OCI-LY1 (cell line): Measurements from ENCODE around the gene PRR5L.

ENCODE experiments used
- H2AFZ ChIP-seq: fragments of 200-600 bp; sonication (generic), shearing (Covaris generic); 2 replicates; pipeline ENCODE4 v1.6.0; 2014; ENCODE audit warnings: antibody characterized with exemption, mild to moderate bottlenecking, low read length
- H3F3A ChIP-seq: fragments of 200-600 bp; sonication (generic), shearing (Covaris generic); 2 replicates; pipeline ENCODE4 v1.6.0; 2014; ENCODE audit warnings: mild to moderate bottlenecking, antibody characterized with exemption, low read length, moderate library complexity; ENCODE audit not compliant: insufficient read depth
- H3K27ac ChIP-seq: fragments of 200-600 bp; sonication (generic); 2 replicates; pipeline ENCODE4 v1.5.1; 2014; ENCODE audit warnings: low read length, mixed run types, mild to moderate bottlenecking, low read depth; ENCODE audit not compliant: poor library complexity, severe bottlenecking
- H3K27me3 ChIP-seq: fragments of 200-600 bp; sonication (generic); 2 replicates; pipeline ENCODE4 v1.6.0; 2014; ENCODE audit warnings: antibody characterized with exemption, mild to moderate bottlenecking, low read length, moderate library complexity; ENCODE audit not compliant: insufficient read depth
- H3K36me3 ChIP-seq: fragments of 200-600 bp; sonication (generic); 2 replicates; pipeline ENCODE4 v1.6.1; 2014; ENCODE audit warnings: mild to moderate bottlenecking, antibody characterized with exemption, low read length, moderate library complexity, mixed read lengths; ENCODE audit not compliant: insufficient read depth
- H3K4me1 ChIP-seq: fragments of 200-600 bp; sonication (generic); 2 replicates; pipeline ENCODE4 v1.5.1; 2014; ENCODE audit warnings: mild to moderate bottlenecking, low read length, moderate library complexity; ENCODE audit not compliant: insufficient read depth, severe bottlenecking
- H3K4me2 ChIP-seq: fragments of 200-600 bp; sonication (generic), shearing (Covaris generic); 2 replicates; pipeline ENCODE4 v1.6.1; 2014; ENCODE audit warnings: low read length
- H3K4me3 ChIP-seq: fragments of 200-600 bp; sonication (generic); 2 replicates; pipeline ENCODE4 v1.5.1; 2014; ENCODE audit warnings: low read length, low read depth, mild to moderate bottlenecking, mixed read lengths; ENCODE audit not compliant: poor library complexity, severe bottlenecking
- H3K79me2 ChIP-seq: fragments of 200-600 bp; shearing (Covaris generic); 2 replicates; pipeline ENCODE4 v1.6.1; 2016; ENCODE audit warnings: mixed run types, low read length, mixed read lengths; ENCODE audit not compliant: insufficient read depth
- H3K9ac ChIP-seq: fragments of 200-600 bp; sonication (generic), shearing (Covaris generic); 2 replicates; pipeline ENCODE4 v1.6.1; 2014; ENCODE audit warnings: mild to moderate bottlenecking, low read length, mixed read lengths
- H3K9me2 ChIP-seq: fragments of 200-600 bp; sonication (generic), shearing (Covaris generic); 2 replicates; pipeline ENCODE4 v1.6.1; 2014; ENCODE audit warnings: low read depth, mild to moderate bottlenecking, low read length, mixed read lengths
- H3K9me3 ChIP-seq: fragments of 200-600 bp; shearing (Covaris generic); 2 replicates; pipeline ENCODE4 v1.6.1; 2014; ENCODE audit warnings: low read length, mixed read lengths
- H4K20me1 ChIP-seq: fragments of 200-600 bp; sonication (generic), shearing (Covaris generic); 2 replicates; pipeline ENCODE4 v1.6.0; 2016; ENCODE audit warnings: mild to moderate bottlenecking, low read length; ENCODE audit not compliant: insufficient read depth
- EZH2 ChIP-seq: fragments of 200-600 bp; sonication (generic), shearing (Covaris generic); IDR thresholded peaks from 2 replicates; pipeline ENCODE4 v1.8.0; 2017; ENCODE audit warnings: borderline replicate concordance, mixed run types, mild to moderate bottlenecking, antibody characterized with exemption, low read length, moderate library complexity, mixed read lengths
- TF ChIP-seq, protein P1 (sequence below): fragments of 200-600 bp; sonication (generic), shearing (Covaris generic); IDR thresholded peaks from 2 replicates; pipeline ENCODE4 v1.5.1; 2017; ENCODE audit warnings: mild to moderate bottlenecking, antibody characterized with exemption, low read length, moderate library complexity, mixed read lengths

The PRR5L gene

DNA sequence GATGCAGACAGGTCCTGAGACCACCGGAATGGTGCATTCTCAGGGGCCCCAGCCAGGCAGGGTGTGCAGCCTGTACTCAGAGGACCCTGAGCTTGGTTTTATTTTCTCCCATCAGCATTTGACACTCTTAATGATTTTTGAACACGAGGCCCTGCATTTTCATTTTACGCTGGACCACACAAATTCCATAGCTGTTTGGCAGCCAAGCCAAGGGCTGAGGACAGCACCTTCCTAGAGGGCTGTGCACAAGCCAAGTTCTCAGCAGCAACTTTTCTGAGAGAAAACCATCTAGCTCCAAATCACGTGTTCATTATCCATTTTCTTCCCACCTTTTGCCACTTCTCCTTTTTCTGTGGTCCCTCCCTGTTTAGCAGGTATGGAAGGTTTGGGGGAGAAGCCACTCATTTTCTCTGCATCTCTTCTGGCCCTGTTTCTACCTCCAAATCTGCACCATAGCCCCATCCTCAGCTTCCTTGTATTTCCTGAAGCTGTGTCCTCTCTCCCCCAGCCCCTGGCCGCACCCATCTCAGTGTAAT lies 153.5 kb downstream of the PRR5L start:
- Histone ChIP-seq H3K9me2 (no peaks in the 10 kb centered on the region), H3K27me3 (no peaks in the 10 kb centered on the region), H3K4me1 (no peaks in the 10 kb centered on the region), H3K4me3 (peak overlapping the region; percentile 27), H4K20me1 (no peaks in the 10 kb centered on the region), H3K27ac (no peak overlapping the region), H2AFZ (no peak overlapping the region), H3K4me2 (peak overlapping the region; percentile 44; the same call in 1 of the 2 replicates), H3K36me3 (no peaks in the 10 kb centered on the region), H3K9ac (no peak overlapping the region), H3K9me3 (no peaks in the 10 kb centered on the region), H3K79me2 (no peaks in the 10 kb centered on the region), H3F3A (no peaks in the 10 kb centered on the region)
- TF ChIP-seq, protein P1, sequence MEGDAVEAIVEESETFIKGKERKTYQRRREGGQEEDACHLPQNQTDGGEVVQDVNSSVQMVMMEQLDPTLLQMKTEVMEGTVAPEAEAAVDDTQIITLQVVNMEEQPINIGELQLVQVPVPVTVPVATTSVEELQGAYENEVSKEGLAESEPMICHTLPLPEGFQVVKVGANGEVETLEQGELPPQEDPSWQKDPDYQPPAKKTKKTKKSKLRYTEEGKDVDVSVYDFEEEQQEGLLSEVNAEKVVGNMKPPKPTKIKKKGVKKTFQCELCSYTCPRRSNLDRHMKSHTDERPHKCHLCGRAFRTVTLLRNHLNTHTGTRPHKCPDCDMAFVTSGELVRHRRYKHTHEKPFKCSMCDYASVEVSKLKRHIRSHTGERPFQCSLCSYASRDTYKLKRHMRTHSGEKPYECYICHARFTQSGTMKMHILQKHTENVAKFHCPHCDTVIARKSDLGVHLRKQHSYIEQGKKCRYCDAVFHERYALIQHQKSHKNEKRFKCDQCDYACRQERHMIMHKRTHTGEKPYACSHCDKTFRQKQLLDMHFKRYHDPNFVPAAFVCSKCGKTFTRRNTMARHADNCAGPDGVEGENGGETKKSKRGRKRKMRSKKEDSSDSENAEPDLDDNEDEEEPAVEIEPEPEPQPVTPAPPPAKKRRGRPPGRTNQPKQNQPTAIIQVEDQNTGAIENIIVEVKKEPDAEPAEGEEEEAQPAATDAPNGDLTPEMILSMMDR = no peak
- TF ChIP-seq EZH2 = no peak

DNA sequence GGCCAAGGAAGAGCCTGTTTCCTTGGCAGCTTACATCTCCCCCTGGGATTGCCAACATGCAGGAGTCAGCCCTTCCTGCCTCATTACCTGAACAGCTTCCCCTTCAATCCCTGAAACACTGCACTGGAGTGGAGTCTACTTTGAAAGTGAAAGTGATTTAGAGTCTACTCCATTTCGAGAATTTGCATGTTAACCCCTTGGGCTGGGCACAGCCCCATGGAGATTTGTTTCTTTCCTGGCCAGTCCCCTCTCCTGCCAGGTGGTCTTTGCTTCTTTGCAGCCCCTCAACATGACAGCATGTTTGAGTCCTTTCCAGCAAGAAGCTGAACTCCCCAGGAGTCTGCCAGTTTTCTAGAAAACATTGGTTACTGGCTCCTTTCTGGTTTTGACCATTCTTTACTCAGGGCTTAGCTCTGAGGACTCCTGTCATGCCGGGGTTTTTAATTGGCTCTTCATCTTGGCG lies 154.1 kb downstream of the PRR5L start:
- Histone ChIP-seq H3K4me1 (no peaks in the 10 kb centered on the region), H4K20me1 (no peaks in the 10 kb centered on the region), H3K4me3 (peak overlapping the region; percentile 27), H3K79me2 (no peaks in the 10 kb centered on the region), H3K4me2 (peak overlapping the region; percentile 44; the same call in 1 of the 2 replicates), H3K9ac (no peak overlapping the region), H3K36me3 (no peaks in the 10 kb centered on the region), H3K27ac (no peak overlapping the region), H3K9me3 (no peaks in the 10 kb centered on the region), H3K9me2 (no peaks in the 10 kb centered on the region), H3F3A (no peaks in the 10 kb centered on the region), H2AFZ (no peak overlapping the region), H3K27me3 (no peaks in the 10 kb centered on the region)
- TF ChIP-seq, protein P1 = no peak
- TF ChIP-seq EZH2 = no peak

DNA sequence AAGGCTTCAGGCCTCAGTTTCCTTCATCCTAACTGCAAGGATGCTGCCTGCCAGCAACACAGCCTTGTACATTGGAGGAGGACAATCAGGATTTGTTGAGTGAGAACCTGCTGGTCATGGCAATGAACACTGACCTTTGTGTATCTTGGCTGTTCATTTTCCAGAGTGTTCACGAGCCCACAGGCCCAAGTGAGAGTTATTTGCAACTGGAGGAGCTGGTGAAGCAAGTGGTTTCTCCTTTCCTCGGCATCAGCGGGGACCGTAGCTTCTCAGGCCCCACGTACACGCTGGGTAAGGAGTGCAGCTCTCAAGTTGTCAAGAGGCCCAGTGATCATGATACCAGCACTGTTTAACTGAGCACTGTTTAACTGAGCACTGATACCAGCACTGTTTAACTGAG lies 155.0 kb downstream of the PRR5L start:
- no peaks in the 10 kb centered on the region for H3K4me1 ChIP-seq
- no peaks in the 10 kb centered on the region for H3K9me3 ChIP-seq
- no peaks in the 10 kb centered on the region for H3F3A ChIP-seq
- H2AFZ ChIP-seq = no peak overlapping the region
- H3K9me2 ChIP-seq = no peaks in the 10 kb centered on the region
- H3K4me3 ChIP-seq = no peak overlapping the region
- H3K4me2 ChIP-seq = no peak overlapping the region
- TF ChIP-seq, protein P1 = no peak
- no peak for TF ChIP-seq EZH2
- H4K20me1 ChIP-seq = no peaks in the 10 kb centered on the region
- H3K27ac ChIP-seq = no peak overlapping the region
- no peaks in the 10 kb centered on the region for H3K27me3 ChIP-seq
- no peaks in the 10 kb centered on the region for H3K79me2 ChIP-seq
- H3K36me3 ChIP-seq = no peaks in the 10 kb centered on the region
- no peak overlapping the region for H3K9ac ChIP-seq
